ENCODE data around the gene PRDM16. TPM values are rescaled to one million over a fixed set of nuclear protein-coding genes. Genes with fewer than 3 reads are reported as not detected.

The PRDM16 gene
- total RNA-seq, 4 donors from 2014 or later, result 0.26 to 7.7 (median 0.35) TPM; not detected in 1

DNA sequence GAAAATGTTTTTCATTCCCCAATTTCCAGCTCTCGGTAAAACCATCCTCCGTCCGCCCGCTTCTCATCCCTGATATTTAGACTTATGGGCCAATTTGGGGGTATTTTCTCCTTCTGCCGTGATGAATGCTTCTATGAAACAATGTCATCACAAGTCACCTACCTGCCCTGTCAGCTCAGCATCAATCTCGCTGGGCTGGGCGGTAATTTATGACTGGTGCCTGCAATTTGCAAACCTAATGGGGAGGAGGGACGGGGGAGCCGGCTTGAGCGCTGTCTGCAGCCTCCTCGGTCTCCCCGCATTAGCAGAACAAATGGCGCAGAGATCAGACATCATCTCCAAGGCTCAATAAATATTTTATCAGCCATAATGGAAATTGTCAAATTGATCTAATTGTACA is 72.1 kb downstream of the PRDM16 start:
- Histone ChIP-seq H3K4me1 (no peaks in the 10 kb centered on the region), H3K9me3 (no peaks in the 10 kb centered on the region), H3K4me3 (no peak overlapping the region), H3K36me3 (no peaks in the 10 kb centered on the region), H3K27me3 (peaks cover 0 to 17% of the 10 kb centered on the region in 2 donors), H3K27ac (no peak overlapping the region)
- intact Hi-C loops (cut with DNase I; ENCODE audit: low total_unique reads), result no loop called here
- TF ChIP-seq, protein P1, sequence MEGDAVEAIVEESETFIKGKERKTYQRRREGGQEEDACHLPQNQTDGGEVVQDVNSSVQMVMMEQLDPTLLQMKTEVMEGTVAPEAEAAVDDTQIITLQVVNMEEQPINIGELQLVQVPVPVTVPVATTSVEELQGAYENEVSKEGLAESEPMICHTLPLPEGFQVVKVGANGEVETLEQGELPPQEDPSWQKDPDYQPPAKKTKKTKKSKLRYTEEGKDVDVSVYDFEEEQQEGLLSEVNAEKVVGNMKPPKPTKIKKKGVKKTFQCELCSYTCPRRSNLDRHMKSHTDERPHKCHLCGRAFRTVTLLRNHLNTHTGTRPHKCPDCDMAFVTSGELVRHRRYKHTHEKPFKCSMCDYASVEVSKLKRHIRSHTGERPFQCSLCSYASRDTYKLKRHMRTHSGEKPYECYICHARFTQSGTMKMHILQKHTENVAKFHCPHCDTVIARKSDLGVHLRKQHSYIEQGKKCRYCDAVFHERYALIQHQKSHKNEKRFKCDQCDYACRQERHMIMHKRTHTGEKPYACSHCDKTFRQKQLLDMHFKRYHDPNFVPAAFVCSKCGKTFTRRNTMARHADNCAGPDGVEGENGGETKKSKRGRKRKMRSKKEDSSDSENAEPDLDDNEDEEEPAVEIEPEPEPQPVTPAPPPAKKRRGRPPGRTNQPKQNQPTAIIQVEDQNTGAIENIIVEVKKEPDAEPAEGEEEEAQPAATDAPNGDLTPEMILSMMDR (IDR thresholded peaks at IDR 0.05), result no peak
- no peak for TF ChIP-seq POLR2A (IDR thresholded peaks at IDR 0.05)
- DNase-seq, result no peak

DNA sequence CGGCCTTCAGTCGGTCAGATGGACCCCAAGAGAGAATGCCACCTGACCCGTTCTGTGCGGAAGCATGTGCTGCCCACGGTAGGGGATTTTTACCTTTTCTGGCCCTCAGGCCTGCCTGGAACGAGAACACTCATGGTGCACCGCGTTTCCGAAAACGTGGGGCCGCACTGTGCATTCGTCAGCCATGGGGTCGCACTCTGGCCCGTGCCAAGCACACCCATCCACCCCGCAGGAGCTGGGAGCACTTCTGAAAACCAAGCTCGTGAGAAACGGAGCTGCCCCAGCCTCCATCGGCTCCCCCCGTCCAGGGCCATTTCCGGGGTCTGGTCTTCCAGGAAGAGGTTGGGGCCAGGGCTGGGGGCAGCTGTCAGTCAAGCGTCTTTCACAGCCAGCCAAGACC is 72.8 kb downstream of the PRDM16 start:
- Histone ChIP-seq H3K4me1 (no peaks in the 10 kb centered on the region), H3K36me3 (no peaks in the 10 kb centered on the region), H3K27ac (no peak overlapping the region), H3K27me3 (peaks cover 0 to 17% of the 10 kb centered on the region in 2 donors), H3K4me3 (no peak overlapping the region), H3K9me3 (no peaks in the 10 kb centered on the region)
- TF ChIP-seq, protein P1 (IDR thresholded peaks at IDR 0.05), result no peak
- no peak for TF ChIP-seq POLR2A (IDR thresholded peaks at IDR 0.05)
- DNase-seq, result no peak
- intact Hi-C loops (cut with DNase I; ENCODE audit: low total_unique reads), result no loop called here

DNA sequence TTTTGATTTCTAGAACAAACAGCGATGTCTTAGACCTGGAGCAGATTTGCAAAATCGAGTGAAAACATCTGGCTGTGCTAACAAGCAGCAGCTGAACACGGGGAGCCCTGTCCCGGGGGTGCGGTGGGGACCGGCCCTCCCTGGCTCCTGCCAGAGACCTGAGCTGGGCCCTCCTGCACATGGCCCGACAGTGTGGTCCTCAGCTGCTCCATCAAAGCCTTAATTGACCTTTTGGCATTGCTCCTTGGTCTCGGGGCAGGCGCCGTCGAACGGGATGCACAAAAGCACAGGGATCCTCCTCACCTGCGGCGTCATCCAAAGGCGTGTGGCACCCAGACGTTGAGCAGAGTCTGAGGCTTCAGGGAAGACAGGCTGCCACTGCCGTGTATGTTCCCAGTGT is 73.2 kb downstream of the PRDM16 start:
- no peak overlapping the region for H3K4me3 ChIP-seq
- DNase-seq, result no peak
- H3K4me1 ChIP-seq, result no peaks in the 10 kb centered on the region
- no peak for TF ChIP-seq POLR2A (IDR thresholded peaks at IDR 0.05)
- TF ChIP-seq, protein P1 (IDR thresholded peaks at IDR 0.05), result no peak
- no peak overlapping the region for H3K27ac ChIP-seq
- no peaks in the 10 kb centered on the region for H3K9me3 ChIP-seq
- no peaks in the 10 kb centered on the region for H3K36me3 ChIP-seq
- intact Hi-C loops (cut with DNase I; ENCODE audit: low total_unique reads), result no loop called here
- H3K27me3 ChIP-seq, result peaks cover 0 to 17% of the 10 kb centered on the region in 2 donors

DNA sequence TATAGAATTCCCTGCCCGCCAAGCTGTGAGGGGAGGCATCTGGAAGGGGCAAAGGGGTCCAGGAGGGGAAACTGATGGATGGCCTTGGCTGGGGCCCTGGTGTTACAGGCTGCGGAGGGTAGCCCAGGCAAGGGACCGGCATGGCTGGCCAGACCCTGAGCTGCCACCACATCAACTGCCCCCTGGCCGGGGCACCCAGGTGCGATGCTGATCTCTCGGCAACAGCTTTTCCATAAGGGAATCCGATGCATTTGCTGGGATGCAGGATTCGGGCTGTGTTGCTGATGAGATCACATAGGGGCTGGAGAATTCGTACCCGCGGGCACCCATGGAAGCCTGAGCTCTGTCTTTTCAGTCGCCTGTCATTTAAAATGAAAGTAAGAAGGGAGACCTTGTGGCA is 73.7 kb downstream of the PRDM16 start:
- no peaks in the 10 kb centered on the region for H3K36me3 ChIP-seq
- no peaks in the 10 kb centered on the region for H3K9me3 ChIP-seq
- H3K4me3 ChIP-seq, result no peak overlapping the region
- H3K27ac ChIP-seq, result no peak overlapping the region
- intact Hi-C loops (cut with DNase I; ENCODE audit: low total_unique reads), result no loop called here
- peaks cover 0 to 17% of the 10 kb centered on the region in 2 donors for H3K27me3 ChIP-seq
- DNase-seq, result no peak
- TF ChIP-seq, protein P1 (IDR thresholded peaks at IDR 0.05), result no peak
- no peak for TF ChIP-seq POLR2A (IDR thresholded peaks at IDR 0.05)
- no peaks in the 10 kb centered on the region for H3K4me1 ChIP-seq

DNA sequence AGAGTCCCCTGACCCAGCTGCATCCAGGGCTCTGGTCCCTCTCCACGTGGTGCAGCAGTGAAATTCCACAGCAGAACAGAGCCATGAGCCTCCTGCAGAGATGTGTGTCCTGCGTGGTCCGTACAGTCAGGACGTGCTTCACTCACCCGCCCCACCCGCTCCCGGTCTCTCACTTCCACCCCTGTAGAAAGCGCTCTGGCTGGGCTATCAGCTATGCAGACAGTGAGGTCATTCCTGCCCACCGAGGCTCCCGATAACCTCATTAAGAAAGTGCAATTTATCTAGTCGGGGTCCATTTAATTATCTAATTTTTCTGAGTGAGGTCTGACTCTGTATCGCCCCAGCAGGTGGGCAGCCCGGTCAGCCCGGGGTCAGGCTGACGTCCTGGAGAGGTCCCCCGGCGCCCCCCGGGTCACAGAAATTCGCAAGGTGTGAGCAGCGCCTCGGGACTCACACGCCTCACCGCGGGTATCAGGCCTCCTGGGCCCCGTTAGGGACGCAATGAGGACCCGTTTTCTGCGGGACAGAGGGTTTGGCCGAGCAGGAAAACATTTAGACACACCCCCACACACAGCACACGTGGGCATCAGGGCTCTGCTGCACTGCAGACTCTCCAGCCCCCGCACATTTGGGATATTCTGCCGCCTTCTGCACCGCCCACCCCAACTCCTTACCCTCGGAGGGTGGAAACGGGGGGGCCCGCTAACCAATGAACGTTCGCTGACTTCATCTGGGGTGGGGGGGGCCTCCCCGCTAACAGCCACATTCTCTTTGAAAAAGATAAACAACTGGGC is 76.7 kb downstream of the PRDM16 start:
- TF ChIP-seq, protein P1 (IDR thresholded peaks at IDR 0.05), result no peak
- TF ChIP-seq POLR2A (IDR thresholded peaks at IDR 0.05), result no peak
- H3K27ac ChIP-seq, result no peak overlapping the region
- H3K27me3 ChIP-seq, result peaks cover 0 to 17% of the 10 kb centered on the region in 2 donors
- H3K4me1 ChIP-seq, result no peaks in the 10 kb centered on the region
- intact Hi-C loops (cut with DNase I; ENCODE audit: low total_unique reads), result no loop called here
- H3K9me3 ChIP-seq, result no peaks in the 10 kb centered on the region
- no peak for DNase-seq
- H3K36me3 ChIP-seq, result no peaks in the 10 kb centered on the region
- no peak overlapping the region for H3K4me3 ChIP-seq

All from uterus (tissue), 4 donors.